ENCODE measurements around the gene UAP1.

- TF ChIP-seq EZH2phosphoT487 (IDR thresholded peaks at IDR 0.05; ENCODE audit: insufficient read depth, low read depth): no peak
- no peak for TF ChIP-seq EZH2 (IDR thresholded peaks at IDR 0.05; ENCODE audit: insufficient read depth, poor library complexity, severe bottlenecking)
These were observed 43.9 kb downstream of the UAP1 start for GRCh38 chr1:162605225-162605927.

All from GM23248 (cell line).